Amygdala (tissue), 56 donors: ENCODE results near the gene DNAJC17.
A peak's percentile ranks its signal among the peaks of the same experiment; 100 is the strongest.

ENCODE experiments used
- DNase-seq, 56 donors: peaks; one replicate each; lab custom pipeline; 2025; lab: John Stamatoyannopoulos, UW

The DNAJC17 gene

DNA sequence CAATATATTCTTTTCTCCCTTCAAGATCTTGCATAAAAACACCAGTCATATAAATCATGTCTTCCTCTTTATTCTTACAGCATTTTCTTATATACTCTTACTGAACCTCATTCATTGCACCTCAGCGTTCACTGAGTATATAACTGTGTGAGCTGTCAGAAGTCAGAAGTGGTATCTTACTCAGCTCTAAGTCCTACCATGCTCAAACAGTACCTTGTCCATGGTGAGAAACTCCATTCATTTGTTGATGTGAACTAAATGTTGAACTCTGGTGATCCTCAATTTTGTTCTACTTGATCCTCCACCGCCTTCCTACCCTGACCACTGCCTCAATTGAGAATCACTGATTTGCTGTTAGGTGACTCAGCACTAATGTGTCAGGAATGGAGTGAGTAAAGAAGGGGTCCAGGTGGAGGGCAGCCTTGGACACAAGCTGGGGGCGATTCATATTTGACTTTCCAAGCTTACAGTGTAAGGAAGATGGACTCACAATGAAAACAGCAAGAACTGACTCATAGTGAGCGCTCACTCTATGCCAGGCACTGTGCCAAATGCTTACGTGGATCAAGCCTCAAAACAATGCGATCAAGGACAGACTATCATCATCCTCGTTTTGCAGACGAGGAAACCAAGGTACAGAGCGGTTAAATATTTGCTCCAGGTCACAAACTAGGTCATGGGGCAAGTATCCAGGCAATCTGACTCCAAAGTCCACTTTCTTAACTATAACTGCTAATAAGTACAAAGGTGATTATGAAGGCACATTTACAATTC is 13.9 kb downstream of the DNAJC17 start:
- peak in 2 of 56 donors; percentile 14 to 19 for DNase-seq

- DNase-seq: no peak
These were observed 14.9 kb downstream of the DNAJC17 start for GRCh38 chr15:40792394-40792793.

GRCh38 chr15:40790718-40791117 is 16.6 kb downstream of the DNAJC17 start:
- DNase-seq: no peak

DNA sequence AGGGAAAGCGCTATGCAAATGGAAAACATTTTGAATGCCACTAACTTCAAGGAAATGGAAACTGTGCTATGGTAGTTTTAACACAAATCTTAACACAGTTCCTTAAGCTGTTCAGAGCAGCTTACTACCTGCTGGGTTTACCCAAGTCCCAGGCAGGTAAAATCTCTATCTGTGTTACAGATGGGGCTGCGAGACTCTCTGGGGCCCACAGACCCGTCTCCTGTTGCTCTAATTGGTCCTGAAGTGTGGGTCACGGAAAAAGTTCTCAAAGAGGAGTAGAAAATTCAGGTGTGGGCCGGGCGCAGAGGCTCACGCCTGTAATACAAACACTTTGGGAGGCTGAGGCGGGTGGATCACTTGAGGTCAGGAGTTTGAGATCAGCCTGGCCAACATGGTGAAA is 17.3 kb downstream of the DNAJC17 start:
- no peak for DNase-seq

GRCh38 chr15:40789119-40789518 is 18.2 kb downstream of the DNAJC17 start:
- no peak for DNase-seq

GRCh38 chr15:40787991-40788390 is 19.3 kb downstream of the DNAJC17 start:
- no peak for DNase-seq

DNA sequence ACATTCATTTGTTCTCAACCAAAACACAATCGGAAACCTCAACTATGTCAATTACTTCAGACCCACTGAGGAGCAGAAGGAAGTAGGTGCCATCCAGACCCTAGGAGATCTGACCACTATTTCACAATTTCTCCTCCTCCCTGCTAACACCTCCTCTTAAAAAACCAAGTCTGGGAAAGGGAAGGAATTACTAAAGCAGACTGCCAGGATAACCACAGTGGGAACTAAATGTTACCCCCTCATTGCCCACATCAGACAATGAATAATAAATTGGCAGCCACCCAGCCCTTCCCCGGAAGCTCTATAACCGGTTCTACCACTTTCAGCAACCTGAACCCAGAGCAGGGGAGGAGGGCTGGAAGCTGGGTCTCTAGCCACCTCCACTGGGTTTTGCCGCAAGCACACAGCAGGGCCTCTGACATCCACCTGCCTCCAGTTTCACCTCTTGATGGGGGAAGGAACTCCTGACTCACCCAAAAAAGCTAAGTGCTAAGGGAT is 19.9 kb downstream of the DNAJC17 start:
- DNase-seq: peak in 1 of 56 donors; percentile 18

DNA sequence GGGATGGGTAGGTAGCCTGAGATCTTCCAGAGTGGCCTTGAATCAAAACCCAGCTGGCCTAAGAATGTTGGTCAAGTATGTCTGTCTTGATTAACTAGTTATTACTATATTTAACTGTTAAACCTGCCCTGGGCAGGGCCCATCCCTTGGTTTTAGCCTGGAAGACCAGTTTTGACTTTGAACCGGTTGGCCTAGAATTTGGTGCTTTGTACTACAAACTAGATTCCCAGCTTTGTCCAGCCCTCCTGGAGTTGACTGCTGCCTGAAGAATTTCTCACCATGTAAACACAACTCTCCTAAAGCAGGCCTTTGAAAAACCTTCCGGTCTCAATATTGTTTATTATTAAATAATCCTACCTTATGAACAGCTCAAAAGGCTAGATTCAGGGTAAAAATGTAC is 21.5 kb downstream of the DNAJC17 start:
- DNase-seq: no peak

- no peak for DNase-seq
These were observed 22.1 kb downstream of the DNAJC17 start for GRCh38 chr15:40785164-40785563.

GRCh38 chr15:40782609-40783227 is 24.6 kb downstream of the DNAJC17 start:
- peak in 3 of 56 donors; percentile 5 to 19 (median 7) for DNase-seq

- DNase-seq: no peak
These were observed 30.6 kb downstream of the DNAJC17 start for GRCh38 chr15:40776537-40777141.

DNA sequence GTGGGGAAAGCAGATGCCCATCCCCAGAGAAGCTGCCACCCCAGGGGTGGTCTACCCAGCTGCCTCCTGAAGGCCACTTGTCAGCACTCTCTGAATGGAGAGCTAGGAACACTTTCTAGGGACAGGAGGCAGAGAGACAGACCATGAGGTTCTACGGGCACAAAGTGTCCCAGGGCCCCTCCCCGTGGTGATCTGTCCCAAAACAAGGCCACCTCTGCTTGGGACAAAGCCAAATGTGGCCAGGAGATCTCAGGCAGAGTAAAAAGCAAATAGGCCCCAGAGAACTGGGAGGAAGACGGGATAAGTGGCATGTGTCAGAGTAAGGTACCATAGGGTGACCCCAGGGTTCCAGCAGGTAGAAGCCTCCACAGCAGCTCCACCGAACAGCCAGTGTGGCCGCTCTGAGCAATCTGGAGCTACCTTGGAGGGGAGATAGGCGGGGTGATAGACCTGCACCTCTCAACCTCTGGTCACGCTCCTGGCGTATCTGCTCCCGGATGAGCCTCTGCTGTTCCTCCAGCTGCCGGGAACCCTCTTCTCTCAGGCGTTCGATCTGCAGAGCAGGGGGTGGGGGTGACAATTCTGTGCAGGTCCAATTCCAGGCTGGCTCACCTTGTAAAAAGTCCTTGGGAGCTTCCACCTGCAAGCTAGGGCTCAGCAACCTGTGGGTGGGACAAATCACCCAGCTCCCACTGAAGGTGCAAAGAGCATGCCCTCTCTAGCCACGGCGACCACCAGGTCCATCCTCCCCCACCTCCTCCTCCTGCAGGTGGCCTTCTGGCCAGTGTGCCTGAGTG is 31.3 kb downstream of the DNAJC17 start:
- no peak for DNase-seq

GRCh38 chr15:40775007-40775406 is 32.3 kb downstream of the DNAJC17 start:
- DNase-seq: no peak

DNA sequence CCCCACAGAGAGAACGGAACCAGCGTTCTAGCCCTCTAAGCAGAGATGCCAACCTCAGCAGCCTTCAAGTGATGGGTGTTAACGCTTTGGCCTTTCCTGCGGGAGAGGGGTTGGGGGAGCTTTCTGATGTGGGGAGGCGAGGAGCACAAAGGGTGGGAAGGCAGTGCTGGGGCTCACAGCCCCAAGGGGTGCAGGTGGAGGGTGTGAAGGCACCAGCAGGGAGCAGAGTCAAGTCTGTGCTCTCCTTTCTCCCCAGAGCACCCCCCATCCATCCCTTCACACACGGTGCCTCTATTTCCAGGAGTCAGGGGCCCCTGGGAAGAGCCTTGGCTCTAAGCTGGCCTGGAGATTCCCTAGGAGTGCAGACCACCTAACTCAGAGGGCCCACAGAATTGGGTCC is 33.4 kb downstream of the DNAJC17 start:
- no peak for DNase-seq

DNA sequence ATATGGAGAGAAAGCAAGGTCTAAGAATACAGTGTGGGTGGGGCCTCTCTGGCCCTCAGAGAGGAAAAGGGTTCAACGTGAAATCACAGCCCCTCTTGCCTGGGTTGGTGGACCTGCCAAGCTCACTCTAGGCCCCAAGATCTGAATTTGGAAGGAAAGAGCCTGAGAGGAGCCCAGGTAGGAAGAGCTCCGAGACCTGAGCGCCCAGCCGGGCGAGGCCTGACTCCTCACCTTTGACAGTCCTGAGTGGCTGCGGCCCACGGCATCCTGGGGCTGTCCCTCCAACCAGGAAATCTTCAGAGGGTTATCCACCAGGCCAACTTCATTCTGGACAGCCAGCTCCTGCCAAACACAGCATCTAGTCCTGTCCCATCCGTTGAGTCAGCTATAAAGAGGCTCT is 33.8 kb downstream of the DNAJC17 start:
- DNase-seq: no peak

DNA sequence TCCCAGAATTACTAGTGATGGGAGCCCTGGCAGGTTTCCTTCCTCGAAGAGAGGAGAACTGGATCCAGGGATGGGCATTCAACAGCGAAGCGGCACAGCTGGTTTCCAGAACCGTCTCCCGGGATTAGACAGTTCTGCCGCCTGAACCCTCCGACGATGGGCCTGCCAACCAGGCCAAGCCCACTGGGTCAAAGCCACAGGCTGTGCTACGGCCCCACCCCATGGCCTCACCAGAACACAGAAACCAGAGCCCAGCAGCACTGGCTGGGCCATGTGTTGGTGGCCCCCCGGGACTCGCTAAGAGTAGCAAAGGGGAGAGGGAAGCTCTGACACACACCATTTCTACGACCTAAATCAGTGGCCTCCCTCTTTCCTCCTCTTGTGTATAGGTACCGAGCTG is 35.3 kb downstream of the DNAJC17 start:
- peak in 1 of 56 donors; percentile 16 for DNase-seq

- DNase-seq: no peak
These were observed 36.0 kb downstream of the DNAJC17 start for GRCh38 chr15:40771242-40771641.

DNA sequence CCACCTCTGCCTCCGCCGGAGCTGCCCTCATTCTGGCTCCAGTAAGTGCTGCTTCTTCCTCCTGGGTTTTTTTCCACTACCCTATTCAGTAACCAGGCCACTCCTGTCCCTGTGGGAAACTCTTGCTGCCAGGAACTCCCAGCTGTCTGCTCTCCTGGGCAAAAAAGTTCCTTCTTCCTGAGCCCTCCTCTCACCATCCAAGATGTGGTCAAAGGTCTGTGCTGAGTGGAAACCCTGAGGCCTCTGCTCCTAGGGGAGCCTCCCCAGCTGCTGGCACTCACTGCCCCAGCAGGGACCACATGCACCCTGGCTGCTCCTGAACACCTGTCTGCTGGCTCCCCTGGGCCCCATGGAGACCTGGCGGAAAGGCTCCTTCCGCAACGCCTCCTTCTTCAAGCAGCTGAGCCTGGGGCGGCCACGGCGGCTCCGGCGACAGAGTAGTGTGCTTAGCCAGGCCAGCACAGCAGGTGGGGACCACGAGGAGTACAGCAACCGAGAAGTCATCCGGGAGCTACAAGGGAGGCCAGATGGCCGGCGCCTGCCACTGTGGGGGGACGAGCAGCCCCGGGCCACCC is 37.0 kb downstream of the DNAJC17 start:
- no peak for DNase-seq

GRCh38 chr15:40769274-40770146 is 37.8 kb downstream of the DNAJC17 start, which contains the start of gene C15orf62:
C15orf62 (plus strand) TSS chr15:40769980; CDS start chr15:40770496, 516 bp downstream.
- peak in 23 of 56 donors; percentile 17 to 66 (median 34) for DNase-seq
